ENCODE results near the gene ROR1. TPM values are rescaled to one million over a fixed set of nuclear protein-coding genes. Genes with fewer than 3 reads are reported as not detected.

The ROR1 gene
- total RNA-seq, 1 experiment from 2014 or later = 33.8 TPM

GRCh38 chr1:64046243-64046642, 272.4 kb downstream of the ROR1 start:
- Mint-ChIP-seq H3K27me3 (ENCODE audit: unreplicated experiment) (no peaks in the 10 kb centered on the region), H3K4me3 (ENCODE audit: low read depth, unreplicated experiment) (no peak overlapping the region), H3K27ac (ENCODE audit: unreplicated experiment) (no peak overlapping the region), H3K36me3 (ENCODE audit: insufficient read depth, unreplicated experiment) (peaks cover 5% of the 10 kb centered on the region), H3K9me3 (ENCODE audit: low read depth, unreplicated experiment) (no peaks in the 10 kb centered on the region), H3K4me1 (ENCODE audit: low read depth, unreplicated experiment) (peaks cover 25% of the 10 kb centered on the region)
- no TSS peak for BruUV-seq (replicated peaks)
- CTCF ChIA-PET = no interaction called here
- intact Hi-C loops (cut with micrococcal nuclease; ENCODE audit: unreplicated experiment) = no loop called here
- DNase-seq = no peak
- TF ChIP-seq CTCF (IDR thresholded peaks at IDR 0.05; ENCODE audit: unreplicated experiment) = no peak

- no peaks in the 10 kb centered on the region for H3K27me3 Mint-ChIP-seq (ENCODE audit: unreplicated experiment)
- CTCF ChIA-PET = no interaction called here
- intact Hi-C loops (cut with micrococcal nuclease; ENCODE audit: unreplicated experiment) = no loop called here
- no peak for DNase-seq
- peaks cover 19% of the 10 kb centered on the region for H3K4me1 Mint-ChIP-seq (ENCODE audit: low read depth, unreplicated experiment)
- H3K36me3 Mint-ChIP-seq (ENCODE audit: insufficient read depth, unreplicated experiment) = peaks cover 5% of the 10 kb centered on the region
- H3K27ac Mint-ChIP-seq (ENCODE audit: unreplicated experiment) = no peak overlapping the region
- BruUV-seq (replicated peaks) = no TSS peak
- no peak overlapping the region for H3K4me3 Mint-ChIP-seq (ENCODE audit: low read depth, unreplicated experiment)
- H3K9me3 Mint-ChIP-seq (ENCODE audit: low read depth, unreplicated experiment) = no peaks in the 10 kb centered on the region
- no peak for TF ChIP-seq CTCF (IDR thresholded peaks at IDR 0.05; ENCODE audit: unreplicated experiment)
These were observed 273.1 kb downstream of the ROR1 start for GRCh38 chr1:64046891-64047290.

- Mint-ChIP-seq H3K4me3 (ENCODE audit: low read depth, unreplicated experiment) (no peak overlapping the region), H3K9me3 (ENCODE audit: low read depth, unreplicated experiment) (no peaks in the 10 kb centered on the region), H3K36me3 (ENCODE audit: insufficient read depth, unreplicated experiment) (peaks cover 5% of the 10 kb centered on the region), H3K27me3 (ENCODE audit: unreplicated experiment) (no peaks in the 10 kb centered on the region), H3K4me1 (ENCODE audit: low read depth, unreplicated experiment) (peaks cover 13% of the 10 kb centered on the region), H3K27ac (ENCODE audit: unreplicated experiment) (no peak overlapping the region)
- DNase-seq = no peak
- no TSS peak for BruUV-seq (replicated peaks)
- intact Hi-C loops (cut with micrococcal nuclease; ENCODE audit: unreplicated experiment) = no loop called here
- CTCF ChIA-PET = no interaction called here
- TF ChIP-seq CTCF (IDR thresholded peaks at IDR 0.05; ENCODE audit: unreplicated experiment) = no peak
These were observed 273.8 kb downstream of the ROR1 start for GRCh38 chr1:64047549-64047996.

GRCh38 chr1:64049900-64050540, 276.2 kb downstream of the ROR1 start:
- intact Hi-C loops (cut with micrococcal nuclease; ENCODE audit: unreplicated experiment) = no loop called here
- Mint-ChIP-seq H3K4me1 (ENCODE audit: low read depth, unreplicated experiment) (peaks cover 9% of the 10 kb centered on the region), H3K9me3 (ENCODE audit: low read depth, unreplicated experiment) (no peaks in the 10 kb centered on the region), H3K4me3 (ENCODE audit: low read depth, unreplicated experiment) (no peak overlapping the region), H3K27me3 (ENCODE audit: unreplicated experiment) (no peaks in the 10 kb centered on the region), H3K27ac (ENCODE audit: unreplicated experiment) (no peak overlapping the region), H3K36me3 (ENCODE audit: insufficient read depth, unreplicated experiment) (peaks cover 5% of the 10 kb centered on the region)
- no peak for DNase-seq
- no TSS peak for BruUV-seq (replicated peaks)
- no peak for TF ChIP-seq CTCF (IDR thresholded peaks at IDR 0.05; ENCODE audit: unreplicated experiment)
- CTCF ChIA-PET = no interaction called here

All from Calu3 (cell line).